GM12878 (cell line): ENCODE results near the gene SLC5A10. TPM values are rescaled to one million over a fixed set of nuclear protein-coding genes. Genes with fewer than 3 reads are reported as not detected.

ENCODE experiments used
- ATAC-seq: fragments of 200-7000 bp; cut with Tn5 transposase; 3 replicates; pipeline ENCODE4 v1.9.1; 2020; ENCODE audit warnings: mild to moderate bottlenecking, moderate library complexity
- BruUV-seq: library from RNA; stranded (reverse); fragments of 400-500 nt; replicated peaks from 2 replicates; lab custom pipeline; 2021; lab: Mats Ljungman, UMichigan
- CTCF ChIA-PET: fragments of 300-600 bp; sonication (Branson Sonifier 250); formaldehyde crosslinking; extraction: SDS; loops from one replicate; lab custom pipeline; 2021; ENCODE audit warnings: inconsistent platforms; lab: Yijun Ruan, JAX
- POLR2A ChIA-PET: fragments of 350-600 bp; formaldehyde crosslinking; extraction: SDS; loops from one replicate; lab custom pipeline; 2021; ENCODE audit warnings: inconsistent platforms; lab: Charles Lee
- RAD21 ChIA-PET: fragments of 300-600 bp; sonication (Branson Sonifier 250); formaldehyde crosslinking; loops from one replicate; lab custom pipeline; 2023; ENCODE audit warnings: antibody characterized with exemption; ENCODE audit not compliant: unreplicated experiment; lab: Charles Lee
- SMC1A ChIA-PET: fragments of 300-600 bp; sonication (Branson Sonifier 250); formaldehyde crosslinking; loops from one replicate; lab custom pipeline; 2023; ENCODE audit not compliant: unreplicated experiment, uncharacterized antibody; lab: Charles Lee
- DNase-seq: peaks from one replicate; pipeline ENCODE4 v3.0.0-alpha.2; 2011; ENCODE audit warnings: low read depth, low spot score
- FAIRE-seq: peaks from 3 replicates; lab custom pipeline; 2011; peaks lifted over from hg19 to GRCh38; lab: Jason Lieb, UNC
- H2AFZ ChIP-seq: 2 replicates; pipeline ENCODE4 v1.6.0; 2011; ENCODE audit warnings: low read depth, low read length, control low read depth; ENCODE audit not compliant: control insufficient read depth
- H3K27ac ChIP-seq: 2 replicates; pipeline ENCODE4 v1.5.1; 2011; ENCODE audit warnings: control low read depth; ENCODE audit not compliant: control insufficient read depth, insufficient read depth
- H3K27me3 ChIP-seq, 2 experiments: replicated peaks in 1 of 2; 2 replicates each; pipeline versions ENCODE4 v1.6.0 to v1.6.1; 2011; ENCODE audit warnings: low read length in 1 of 2; ENCODE audit not compliant: control insufficient read depth in 2 of 2, insufficient read depth in 2 of 2
- H3K36me3 ChIP-seq, 2 experiments: 2 replicates each; pipeline ENCODE4 v1.5.1; 2011; ENCODE audit warnings: low read length in 1 of 2; ENCODE audit not compliant: control insufficient read depth in 2 of 2, insufficient read depth in 2 of 2
- H3K4me1 ChIP-seq: 2 replicates; pipeline ENCODE4 v1.6.1; 2011; ENCODE audit warnings: mild to moderate bottlenecking, low read length, moderate library complexity, mixed read lengths; ENCODE audit not compliant: control insufficient read depth, insufficient read depth
- H3K4me2 ChIP-seq: 2 replicates; pipeline ENCODE4 v1.6.0; 2011; ENCODE audit warnings: control low read depth; ENCODE audit not compliant: control insufficient read depth, insufficient read depth
- H3K4me3 ChIP-seq: fragments of 200-600 bp; sonication (generic); 2 replicates; pipeline ENCODE4 v1.5.1; 2016
- H3K79me2 ChIP-seq: 2 replicates; pipeline ENCODE4 v1.6.0; 2011; ENCODE audit warnings: low read length; ENCODE audit not compliant: control insufficient read depth, insufficient read depth
- H3K9ac ChIP-seq: 2 replicates; pipeline ENCODE4 v1.8.0; 2011; ENCODE audit warnings: low read length, control low read depth, mixed read lengths; ENCODE audit not compliant: control insufficient read depth, insufficient read depth
- H3K9me3 ChIP-seq: replicated peaks from 3 replicates; pipeline ENCODE4 v1.5.1; 2011; ENCODE audit warnings: mild to moderate bottlenecking, low read length; ENCODE audit not compliant: control insufficient read depth, insufficient read depth
- H4K20me1 ChIP-seq: 2 replicates; pipeline ENCODE4 v1.6.0; 2011; ENCODE audit not compliant: control insufficient read depth, insufficient read depth
- EGR1 ChIP-seq, 2 experiments: IDR thresholded peaks; 1 replicate in 1 of 2; 2 replicates in 1 of 2; pipeline ENCODE4 v1.6.1; 2011 to 2012; ENCODE audit warnings: low read depth in 2 of 2, low read length in 2 of 2, borderline replicate concordance in 1 of 2, mild to moderate bottlenecking in 1 of 2, moderate library complexity in 1 of 2
- FOS ChIP-seq: IDR thresholded peaks from 3 replicates; pipeline ENCODE4 v1.6.1; 2011; ENCODE audit warnings: borderline replicate concordance; ENCODE audit not compliant: insufficient read length; ENCODE audit errors: extremely low read depth
- FOXM1 ChIP-seq: IDR thresholded peaks from 2 replicates; pipeline ENCODE4 v1.6.1; 2012; ENCODE audit warnings: low read depth, mild to moderate bottlenecking, inconsistent platforms, low read length, moderate library complexity
- IKZF2 ChIP-seq, 2 experiments: fragments of 450-650 bp; IDR thresholded peaks; 2 replicates each; pipeline ENCODE4 v1.6.1; 2017; ENCODE audit warnings: mild to moderate bottlenecking in 2 of 2, moderate library complexity in 2 of 2
- KDM1A ChIP-seq: fragments of 200-600 bp; sonication (generic); IDR thresholded peaks from 2 replicates; pipeline ENCODE4 v1.6.1; 2016; ENCODE audit warnings: borderline replicate concordance
- MEF2A ChIP-seq: IDR thresholded peaks from 2 replicates; pipeline ENCODE4 v1.6.1; 2011; ENCODE audit warnings: low read depth, mild to moderate bottlenecking, low read length, moderate library complexity; ENCODE audit not compliant: insufficient read depth
- NFYA ChIP-seq: IDR thresholded peaks from 2 replicates; pipeline ENCODE4 v1.6.1; 2011; ENCODE audit warnings: low read depth, mild to moderate bottlenecking, low read length, improper control_type of control experiment, borderline replicate concordance
- PAX8 ChIP-seq: fragments of 450-650 bp; IDR thresholded peaks from 2 replicates; pipeline ENCODE4 v1.6.1; 2017; ENCODE audit warnings: mild to moderate bottlenecking, moderate library complexity
- RCOR1 ChIP-seq: conservative IDR thresholded peaks from 2 replicates; pipeline ENCODE4 v1.6.1; 2012; ENCODE audit warnings: low read depth, low read length, improper control_type of control experiment
- ZNF24 ChIP-seq: fragments of 450-650 bp; IDR thresholded peaks from 2 replicates; pipeline ENCODE4 v1.6.1; 2017; ENCODE audit warnings: antibody characterized with exemption, mild to moderate bottlenecking
- WGBS: methylation state at CpG from one replicate; pipeline ENCODE4 v1.1.6; 2016; ENCODE audit warnings: low lambda C conversion rate; ENCODE audit not compliant: insufficient replicate concordance, insufficient coverage; ENCODE audit errors: missing lambda C conversion rate; 5-methylcytosine and 5-hydroxymethylcytosine counted together
- in situ Hi-C: fragments of 300-500 bp; cut with MboI; formaldehyde crosslinking; loops from 9 replicates; pipeline ENCODE4 v1.14.3; 2018; ENCODE audit warnings: mixed read lengths
- intact Hi-C: fragments of 100-400 bp; cut with micrococcal nuclease; formaldehyde crosslinking; loops from one replicate; pipeline ENCODE4 v1.14.2; 2022; ENCODE audit not compliant: unreplicated experiment
- polyA plus RNA-seq, 11 experiments: library from polyadenylated mRNA; depleted of rRNA in 4 of 11; unstranded in 6 of 11; stranded (reverse) in 5 of 11; fragments of >200 nt; fragmentation: Nextera tagmentation in 4 of 11; fragmentation: Illumina TruSeq in 1 of 11; extraction: Ambion mirVana in 4 of 11; extraction: Trizol in 1 of 11; gene quantifications; 1 replicate in 1 of 11; 2 replicates in 10 of 11; pipeline versions ENCODE4 v1.2.1 to v1.2.3, GENCODE V29; 2011 to 2016; ENCODE audit warnings: inconsistent platforms in 2 of 11, missing spikeins in 2 of 11, low read depth in 1 of 11
- total RNA-seq, 4 experiments: library from RNA; depleted of rRNA in 3 of 4; stranded (reverse); fragments of >200 nt in 3 of 4; fragmentation: Illumina TruSeq in 1 of 4; extraction: Trizol in 1 of 4; gene quantifications; 2 replicates each; pipeline versions ENCODE4 v1.2.1 to v1.2.3, GENCODE V29; 2013 to 2021
- TF ChIP-seq, protein P1 (sequence below): IDR thresholded peaks from 2 replicates; pipeline ENCODE4 v1.6.1; 2012; ENCODE audit warnings: mild to moderate bottlenecking, low read depth, low read length
- TF ChIP-seq, protein P2 (sequence below): fragments of 450-650 bp; IDR thresholded peaks from 2 replicates; pipeline ENCODE4 v1.6.1; 2017; ENCODE audit warnings: mild to moderate bottlenecking
- TF ChIP-seq, protein P3 (sequence below): fragments of 450-650 bp; IDR thresholded peaks from 2 replicates; pipeline ENCODE4 v1.6.1; 2017; ENCODE audit warnings: mild to moderate bottlenecking, low read depth, inconsistent platforms; ENCODE audit not compliant: poor library complexity, severe bottlenecking
- TF ChIP-seq, protein P4 (sequence below): fragments of 450-650 bp; IDR thresholded peaks from 2 replicates; pipeline ENCODE4 v1.6.1; 2016; ENCODE audit warnings: mild to moderate bottlenecking

Gene SLC5A10
- total and polyA plus RNA-seq, 10 of the 15 experiments (the other 5 are each of a cell fraction or from before 2014, with no cell fraction given): under 0.01 to 0.18 (median 0.07) TPM; not detected in 4

DNA sequence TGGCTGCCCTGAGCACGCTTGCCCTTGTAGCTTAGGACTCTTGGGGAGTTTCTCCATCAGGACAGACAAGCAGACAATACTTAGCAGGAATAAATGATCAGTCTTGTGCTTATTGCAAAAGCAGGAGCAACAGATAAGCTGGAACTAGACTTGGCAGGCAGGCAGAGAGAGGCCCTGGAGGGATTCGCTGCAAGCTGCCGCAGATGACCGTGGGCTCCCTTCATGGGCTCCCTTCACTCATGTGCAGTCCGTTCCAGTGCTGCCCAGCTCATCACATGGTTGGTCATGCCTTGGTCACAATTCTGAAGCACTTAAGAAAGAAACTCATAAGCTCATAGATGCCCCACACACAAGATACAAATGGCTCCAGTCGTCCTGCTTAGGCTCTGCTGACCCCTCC is 2.4 kb upstream of the SLC5A10 start (continued):
- TF ChIP-seq, protein P1, sequence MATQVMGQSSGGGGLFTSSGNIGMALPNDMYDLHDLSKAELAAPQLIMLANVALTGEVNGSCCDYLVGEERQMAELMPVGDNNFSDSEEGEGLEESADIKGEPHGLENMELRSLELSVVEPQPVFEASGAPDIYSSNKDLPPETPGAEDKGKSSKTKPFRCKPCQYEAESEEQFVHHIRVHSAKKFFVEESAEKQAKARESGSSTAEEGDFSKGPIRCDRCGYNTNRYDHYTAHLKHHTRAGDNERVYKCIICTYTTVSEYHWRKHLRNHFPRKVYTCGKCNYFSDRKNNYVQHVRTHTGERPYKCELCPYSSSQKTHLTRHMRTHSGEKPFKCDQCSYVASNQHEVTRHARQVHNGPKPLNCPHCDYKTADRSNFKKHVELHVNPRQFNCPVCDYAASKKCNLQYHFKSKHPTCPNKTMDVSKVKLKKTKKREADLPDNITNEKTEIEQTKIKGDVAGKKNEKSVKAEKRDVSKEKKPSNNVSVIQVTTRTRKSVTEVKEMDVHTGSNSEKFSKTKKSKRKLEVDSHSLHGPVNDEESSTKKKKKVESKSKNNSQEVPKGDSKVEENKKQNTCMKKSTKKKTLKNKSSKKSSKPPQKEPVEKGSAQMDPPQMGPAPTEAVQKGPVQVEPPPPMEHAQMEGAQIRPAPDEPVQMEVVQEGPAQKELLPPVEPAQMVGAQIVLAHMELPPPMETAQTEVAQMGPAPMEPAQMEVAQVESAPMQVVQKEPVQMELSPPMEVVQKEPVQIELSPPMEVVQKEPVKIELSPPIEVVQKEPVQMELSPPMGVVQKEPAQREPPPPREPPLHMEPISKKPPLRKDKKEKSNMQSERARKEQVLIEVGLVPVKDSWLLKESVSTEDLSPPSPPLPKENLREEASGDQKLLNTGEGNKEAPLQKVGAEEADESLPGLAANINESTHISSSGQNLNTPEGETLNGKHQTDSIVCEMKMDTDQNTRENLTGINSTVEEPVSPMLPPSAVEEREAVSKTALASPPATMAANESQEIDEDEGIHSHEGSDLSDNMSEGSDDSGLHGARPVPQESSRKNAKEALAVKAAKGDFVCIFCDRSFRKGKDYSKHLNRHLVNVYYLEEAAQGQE: no peak
- TF ChIP-seq MEF2A (no peak), RCOR1 (no peak), FOXM1 (no peak)
- TF ChIP-seq, protein P2, sequence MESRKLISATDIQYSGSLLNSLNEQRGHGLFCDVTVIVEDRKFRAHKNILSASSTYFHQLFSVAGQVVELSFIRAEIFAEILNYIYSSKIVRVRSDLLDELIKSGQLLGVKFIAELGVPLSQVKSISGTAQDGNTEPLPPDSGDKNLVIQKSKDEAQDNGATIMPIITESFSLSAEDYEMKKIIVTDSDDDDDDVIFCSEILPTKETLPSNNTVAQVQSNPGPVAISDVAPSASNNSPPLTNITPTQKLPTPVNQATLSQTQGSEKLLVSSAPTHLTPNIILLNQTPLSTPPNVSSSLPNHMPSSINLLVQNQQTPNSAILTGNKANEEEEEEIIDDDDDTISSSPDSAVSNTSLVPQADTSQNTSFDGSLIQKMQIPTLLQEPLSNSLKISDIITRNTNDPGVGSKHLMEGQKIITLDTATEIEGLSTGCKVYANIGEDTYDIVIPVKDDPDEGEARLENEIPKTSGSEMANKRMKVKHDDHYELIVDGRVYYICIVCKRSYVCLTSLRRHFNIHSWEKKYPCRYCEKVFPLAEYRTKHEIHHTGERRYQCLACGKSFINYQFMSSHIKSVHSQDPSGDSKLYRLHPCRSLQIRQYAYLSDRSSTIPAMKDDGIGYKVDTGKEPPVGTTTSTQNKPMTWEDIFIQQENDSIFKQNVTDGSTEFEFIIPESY: no peak

DNA sequence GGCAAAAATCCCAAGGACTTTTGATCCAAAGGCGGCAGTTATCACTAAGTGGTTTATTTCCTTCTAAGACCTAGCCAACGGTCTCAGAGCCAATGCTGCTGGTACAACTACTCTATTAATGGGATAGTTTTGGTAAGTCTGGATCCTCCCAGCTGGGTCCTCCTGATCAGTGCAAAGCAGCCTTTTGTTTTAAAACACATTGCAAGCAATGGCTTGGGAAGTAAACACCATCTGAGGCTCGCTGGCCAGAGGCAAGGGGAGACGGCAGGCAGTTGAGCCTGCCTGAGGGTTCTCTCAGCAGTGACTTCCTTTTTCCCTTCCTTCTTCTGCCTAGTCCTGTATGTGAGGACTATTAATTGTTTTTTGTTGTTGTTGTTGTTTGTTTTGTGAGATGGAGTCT is 1.6 kb upstream of the SLC5A10 start:
- WGBS: 42% methylated on average over 4 of the region's 4 CpGs
- ChIA-PET CTCF (no interaction called here), RAD21 (no interaction called here)

More for the DNA sequence above, 1.6 kb upstream of the SLC5A10 start:
- Histone ChIP-seq H3K79me2 (no peaks in the 10 kb centered on the region), H3K4me2 (no peak overlapping the region), H3K27me3 (no peaks in the 10 kb centered on the region; a peak in 1 of 4 replicates), H3K4me1 (no peaks in the 10 kb centered on the region), H3K4me3 (no peak overlapping the region), H3K9me3 (no peaks in the 10 kb centered on the region), H3K9ac (no peak overlapping the region), H3K36me3 (no peaks in the 10 kb centered on the region), H3K27ac (no peak overlapping the region), H4K20me1 (no peaks in the 10 kb centered on the region), H2AFZ (no peak overlapping the region)
- FAIRE-seq (no peak), DNase-seq (no peak), ATAC-seq (no peak)
- no peak for TF ChIP-seq EGR1 (IDR thresholded peaks at IDR 0.05; ENCODE audit: borderline replicate concordance in 1 of 2, low read depth in 2 of 2, low read length in 2 of 2)
- TF ChIP-seq ZNF24: no peak
- no peak for TF ChIP-seq IKZF2 (IDR thresholded peaks at IDR 0.05)
- TF ChIP-seq NFYA: no peak
- TF ChIP-seq, protein P3, sequence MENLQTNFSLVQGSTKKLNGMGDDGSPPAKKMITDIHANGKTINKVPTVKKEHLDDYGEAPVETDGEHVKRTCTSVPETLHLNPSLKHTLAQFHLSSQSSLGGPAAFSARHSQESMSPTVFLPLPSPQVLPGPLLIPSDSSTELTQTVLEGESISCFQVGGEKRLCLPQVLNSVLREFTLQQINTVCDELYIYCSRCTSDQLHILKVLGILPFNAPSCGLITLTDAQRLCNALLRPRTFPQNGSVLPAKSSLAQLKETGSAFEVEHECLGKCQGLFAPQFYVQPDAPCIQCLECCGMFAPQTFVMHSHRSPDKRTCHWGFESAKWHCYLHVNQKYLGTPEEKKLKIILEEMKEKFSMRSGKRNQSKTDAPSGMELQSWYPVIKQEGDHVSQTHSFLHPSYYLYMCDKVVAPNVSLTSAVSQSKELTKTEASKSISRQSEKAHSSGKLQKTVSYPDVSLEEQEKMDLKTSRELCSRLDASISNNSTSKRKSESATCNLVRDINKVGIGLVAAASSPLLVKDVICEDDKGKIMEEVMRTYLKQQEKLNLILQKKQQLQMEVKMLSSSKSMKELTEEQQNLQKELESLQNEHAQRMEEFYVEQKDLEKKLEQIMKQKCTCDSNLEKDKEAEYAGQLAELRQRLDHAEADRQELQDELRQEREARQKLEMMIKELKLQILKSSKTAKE: no peak
- TF ChIP-seq, protein P4, sequence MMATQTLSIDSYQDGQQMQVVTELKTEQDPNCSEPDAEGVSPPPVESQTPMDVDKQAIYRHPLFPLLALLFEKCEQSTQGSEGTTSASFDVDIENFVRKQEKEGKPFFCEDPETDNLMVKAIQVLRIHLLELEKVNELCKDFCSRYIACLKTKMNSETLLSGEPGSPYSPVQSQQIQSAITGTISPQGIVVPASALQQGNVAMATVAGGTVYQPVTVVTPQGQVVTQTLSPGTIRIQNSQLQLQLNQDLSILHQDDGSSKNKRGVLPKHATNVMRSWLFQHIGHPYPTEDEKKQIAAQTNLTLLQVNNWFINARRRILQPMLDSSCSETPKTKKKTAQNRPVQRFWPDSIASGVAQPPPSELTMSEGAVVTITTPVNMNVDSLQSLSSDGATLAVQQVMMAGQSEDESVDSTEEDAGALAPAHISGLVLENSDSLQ: no peak
- TF ChIP-seq PAX8: no peak
- no peak for TF ChIP-seq KDM1A
- TF ChIP-seq FOS: no peak
- POLR2A ChIA-PET: no interaction called here
- in situ Hi-C loops: no loop called here
- SMC1A ChIA-PET: no interaction called here
- no TSS peak for BruUV-seq
- intact Hi-C loops: no loop called here
